ENCODE data around the gene PNKP.

Gene PNKP

GRCh38 chr19:49871349-49871985 lies 4.1 kb upstream of the PNKP start:
- Histone ChIP-seq H3K9me3 (ENCODE audit: control extremely low read depth in 1 of 5, control insufficient read depth in 4 of 5, insufficient read depth in 2 of 5, low read depth in 1 of 5, low read length in 4 of 5) (no peaks in the 10 kb centered on the region), H3K27me3 (replicated peaks in 2 of 5; ENCODE audit: control insufficient read depth in 4 of 5, insufficient read depth in 5 of 5, low read length in 4 of 5) (no peaks in the 10 kb centered on the region), H3K27ac (ENCODE audit: insufficient read depth in 1 of 2, low read depth in 1 of 2, low read length in 2 of 2, poor library complexity in 1 of 2, severe bottlenecking in 2 of 2) (no peak overlapping the region), H3K36me3 (ENCODE audit: control insufficient read depth in 4 of 4, insufficient read depth in 4 of 4, low read length in 3 of 4) (peaks cover 0 to 23% (median 12%) of the 10 kb centered on the region in 4 experiments), H3K4me1 (ENCODE audit: control extremely low read depth in 1 of 4, control insufficient read depth in 4 of 4, insufficient read depth in 4 of 4, low read length in 3 of 4) (peaks cover 8 to 65% (median 52%) of the 10 kb centered on the region in 4 experiments), H3K4me3 (ENCODE audit: control insufficient read depth in 1 of 7, extremely low read depth in 1 of 7, insufficient read depth in 4 of 7, low read depth in 2 of 7, low read length in 6 of 7) (no peak overlapping the region)
- ChIA-PET CTCF (no interaction called here), POLR2A (no interaction called here)
- 89% methylated on average over 12 of the region's 17 CpGs for whole genome bisulfite sequencing (ENCODE audit: insufficient coverage)
- DNase-seq = no peak

- Histone ChIP-seq H3K4me1 (ENCODE audit: control extremely low read depth in 1 of 4, control insufficient read depth in 4 of 4, insufficient read depth in 4 of 4, low read length in 3 of 4) (peaks cover 10 to 69% (median 56%) of the 10 kb centered on the region in 4 experiments), H3K27me3 (replicated peaks in 2 of 5; ENCODE audit: control insufficient read depth in 4 of 5, insufficient read depth in 5 of 5, low read length in 4 of 5) (no peaks in the 10 kb centered on the region), H3K27ac (ENCODE audit: insufficient read depth in 1 of 2, low read depth in 1 of 2, low read length in 2 of 2, poor library complexity in 1 of 2, severe bottlenecking in 2 of 2) (peak overlapping the region; percentile 70 to 91), H3K4me3 (ENCODE audit: control insufficient read depth in 1 of 7, extremely low read depth in 1 of 7, insufficient read depth in 4 of 7, low read depth in 2 of 7, low read length in 6 of 7) (peak overlapping the region; percentile 4 to 81 (median 66)), H3K9me3 (ENCODE audit: control extremely low read depth in 1 of 5, control insufficient read depth in 4 of 5, insufficient read depth in 2 of 5, low read depth in 1 of 5, low read length in 4 of 5) (no peaks in the 10 kb centered on the region), H3K36me3 (ENCODE audit: control insufficient read depth in 4 of 4, insufficient read depth in 4 of 4, low read length in 3 of 4) (peaks cover 0 to 24% (median 14%) of the 10 kb centered on the region in 4 experiments)
- ChIA-PET CTCF (no interaction called here), POLR2A (interaction anchor here (1.3 kb wide), 1 partner anchor 57 kb away, joined by 3 read pairs; the partner anchor contains the start of gene FUZ)
- DNase-seq = no peak
- 93% methylated on average over 12 of the region's 15 CpGs for WGBS (ENCODE audit: insufficient coverage)
Measured at GRCh38 chr19:49870309-49870901, 3.0 kb upstream of the PNKP start.

DNA sequence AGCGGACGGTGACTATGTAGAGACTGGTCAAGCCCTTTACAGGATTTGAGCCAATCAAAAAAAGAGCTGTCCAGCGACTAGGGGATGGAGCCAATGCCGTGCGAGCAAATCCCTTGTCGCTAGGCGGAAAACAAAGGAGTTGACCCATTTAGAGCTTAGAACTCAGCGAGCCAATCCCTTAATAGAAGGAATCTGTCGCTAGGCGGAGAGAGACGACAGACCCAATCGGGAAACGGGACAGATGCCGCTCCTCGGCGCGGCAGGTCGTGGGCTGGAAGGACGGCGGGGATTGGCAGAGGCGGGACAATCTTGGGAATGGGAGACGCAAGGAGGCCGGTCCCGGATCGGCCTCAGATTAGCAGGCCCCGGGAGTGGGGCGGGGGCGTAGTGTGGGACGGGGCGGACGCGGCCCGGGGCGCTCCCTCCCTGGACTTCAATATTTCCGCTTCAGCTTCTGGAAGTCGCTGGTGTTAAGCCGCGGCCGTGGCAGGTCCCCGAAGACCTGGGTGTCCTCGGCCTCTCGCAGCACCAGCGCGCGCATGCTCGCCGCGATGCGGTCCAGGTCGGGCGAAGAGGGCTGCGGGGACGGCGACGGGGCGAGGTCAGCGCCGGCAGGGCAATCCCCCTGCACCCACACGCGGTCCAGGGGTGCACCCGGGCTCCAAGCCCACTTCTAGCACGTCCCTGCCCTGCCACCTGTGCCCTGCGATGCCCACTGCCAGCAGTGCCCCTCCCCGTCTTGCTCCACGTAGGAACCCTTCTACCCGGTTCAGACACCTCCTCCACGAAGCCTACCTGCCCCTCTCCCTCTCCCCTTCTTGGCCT lies 2.3 kb upstream of the PNKP start:
- Histone ChIP-seq H3K9me3 (ENCODE audit: control extremely low read depth in 1 of 5, control insufficient read depth in 4 of 5, insufficient read depth in 2 of 5, low read depth in 1 of 5, low read length in 4 of 5) (no peaks in the 10 kb centered on the region), H3K27me3 (replicated peaks in 2 of 5; ENCODE audit: control insufficient read depth in 4 of 5, insufficient read depth in 5 of 5, low read length in 4 of 5) (no peaks in the 10 kb centered on the region), H3K4me3 (ENCODE audit: control insufficient read depth in 1 of 7, extremely low read depth in 1 of 7, insufficient read depth in 4 of 7, low read depth in 2 of 7, low read length in 6 of 7) (peak overlapping the region; percentile 4 to 81 (median 66)), H3K36me3 (ENCODE audit: control insufficient read depth in 4 of 4, insufficient read depth in 4 of 4, low read length in 3 of 4) (peaks cover 0 to 29% (median 17%) of the 10 kb centered on the region in 4 experiments), H3K4me1 (ENCODE audit: control extremely low read depth in 1 of 4, control insufficient read depth in 4 of 4, insufficient read depth in 4 of 4, low read length in 3 of 4) (peaks cover 10 to 65% (median 57%) of the 10 kb centered on the region in 4 experiments), H3K27ac (ENCODE audit: insufficient read depth in 1 of 2, low read depth in 1 of 2, low read length in 2 of 2, poor library complexity in 1 of 2, severe bottlenecking in 2 of 2) (peak overlapping the region; percentile 70 to 91)
- POLR2A ChIA-PET = interaction anchor here (0.8 to 1.3 kb wide), 7 partner anchors 7 to 181 kb away, joined by 3 to 7 read pairs (median 3); partner anchors contain the start of genes AKT1S1, FUZ, PTOV1 and TBC1D17
- WGBS (ENCODE audit: insufficient coverage) = 1% methylated on average over 59 of the region's 67 CpGs
- CTCF ChIA-PET = interaction anchor here (0.8 to 2.4 kb wide), 4 partner anchors 8 to 74 kb away, joined by 3 to 10 read pairs (median 4); partner anchors contain the start of genes AKT1S1, PTOV1 and TBC1D17
- peak; percentile 99 for DNase-seq

DNA sequence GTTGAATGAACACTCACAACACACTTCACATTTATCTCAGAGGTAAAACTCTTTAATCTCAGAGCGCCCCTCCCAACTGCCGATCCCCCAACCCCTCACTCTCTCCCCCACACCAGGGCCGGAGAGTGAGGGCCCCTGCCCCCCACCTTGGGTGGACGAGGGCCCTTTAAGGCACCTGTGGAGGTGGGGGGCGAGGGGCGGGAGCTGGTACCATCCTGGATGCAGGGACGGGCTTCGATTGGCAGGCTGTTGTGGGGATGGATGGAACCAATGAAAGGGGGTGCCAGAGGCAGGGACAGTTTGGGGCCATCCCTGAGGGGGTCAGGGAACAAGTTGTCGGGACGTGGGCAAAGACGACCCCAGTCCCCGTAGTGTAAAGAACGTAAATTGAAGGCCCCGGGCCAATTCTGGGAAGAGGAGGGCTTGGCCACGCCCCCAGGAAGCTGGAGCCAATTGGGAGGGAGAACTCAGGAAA lies 1.7 kb upstream of the PNKP start:
- H3K36me3 ChIP-seq (ENCODE audit: control insufficient read depth in 4 of 4, insufficient read depth in 4 of 4, low read length in 3 of 4) = peaks cover 0 to 29% (median 16%) of the 10 kb centered on the region in 4 experiments
- ChIA-PET CTCF (interaction anchor here (0.8 to 2.4 kb wide), 4 partner anchors 8 to 73 kb away, joined by 3 to 10 read pairs (median 4); partner anchors contain the start of genes AKT1S1, PTOV1 and TBC1D17), POLR2A (interaction anchor here (0.8 to 1.3 kb wide), 7 partner anchors 8 to 181 kb away, joined by 3 to 7 read pairs (median 3); partner anchors contain the start of genes AKT1S1, FUZ, PTOV1 and TBC1D17)
- no peak for DNase-seq
- H3K27me3 ChIP-seq (replicated peaks in 2 of 5; ENCODE audit: control insufficient read depth in 4 of 5, insufficient read depth in 5 of 5, low read length in 4 of 5) = no peaks in the 10 kb centered on the region
- peak overlapping the region in 6 of 7 experiments; percentile 4 to 81 (median 64) for H3K4me3 ChIP-seq (ENCODE audit: control insufficient read depth in 1 of 7, extremely low read depth in 1 of 7, insufficient read depth in 4 of 7, low read depth in 2 of 7, low read length in 6 of 7)
- peak overlapping the region in 1 of 2 experiments; percentile 77 for H3K27ac ChIP-seq (ENCODE audit: insufficient read depth in 1 of 2, low read depth in 1 of 2, low read length in 2 of 2, poor library complexity in 1 of 2, severe bottlenecking in 2 of 2)
- peaks cover 10 to 65% (median 57%) of the 10 kb centered on the region in 4 experiments for H3K4me1 ChIP-seq (ENCODE audit: control extremely low read depth in 1 of 4, control insufficient read depth in 4 of 4, insufficient read depth in 4 of 4, low read length in 3 of 4)
- 0% methylated on average over 9 of the region's 15 CpGs for WGBS (ENCODE audit: insufficient coverage)
- H3K9me3 ChIP-seq (ENCODE audit: control extremely low read depth in 1 of 5, control insufficient read depth in 4 of 5, insufficient read depth in 2 of 5, low read depth in 1 of 5, low read length in 4 of 5) = no peaks in the 10 kb centered on the region

DNA sequence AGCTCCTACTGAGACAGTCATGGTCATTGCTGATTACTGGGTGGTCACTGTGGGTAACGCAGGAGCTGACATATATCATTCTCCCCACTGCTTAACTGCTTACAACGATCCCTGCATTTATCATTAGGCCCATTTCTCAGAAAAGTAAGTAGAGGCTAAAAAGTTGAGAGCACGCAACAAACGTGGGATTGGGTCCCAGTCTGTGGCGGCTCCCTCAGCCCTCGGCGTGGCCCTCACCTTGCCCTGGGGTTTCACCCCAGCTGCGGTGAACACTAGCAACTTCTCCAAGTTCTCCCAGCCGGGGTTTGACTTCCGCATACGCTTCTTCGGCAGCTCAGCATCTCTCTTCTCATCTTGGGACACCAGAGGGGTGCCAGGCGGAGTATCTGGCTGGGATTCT lies 2.5 kb downstream of the PNKP start:
- Histone ChIP-seq H3K36me3 (ENCODE audit: control insufficient read depth in 4 of 4, insufficient read depth in 4 of 4, low read length in 3 of 4) (peaks cover 0 to 49% (median 40%) of the 10 kb centered on the region in 4 experiments), H3K4me3 (ENCODE audit: control insufficient read depth in 1 of 7, extremely low read depth in 1 of 7, insufficient read depth in 4 of 7, low read depth in 2 of 7, low read length in 6 of 7) (no peak overlapping the region), H3K9me3 (ENCODE audit: control extremely low read depth in 1 of 5, control insufficient read depth in 4 of 5, insufficient read depth in 2 of 5, low read depth in 1 of 5, low read length in 4 of 5) (no peaks in the 10 kb centered on the region), H3K27me3 (replicated peaks in 2 of 5; ENCODE audit: control insufficient read depth in 4 of 5, insufficient read depth in 5 of 5, low read length in 4 of 5) (no peaks in the 10 kb centered on the region), H3K4me1 (ENCODE audit: control extremely low read depth in 1 of 4, control insufficient read depth in 4 of 4, insufficient read depth in 4 of 4, low read length in 3 of 4) (peaks cover 10 to 41% (median 39%) of the 10 kb centered on the region in 4 experiments), H3K27ac (ENCODE audit: insufficient read depth in 1 of 2, low read depth in 1 of 2, low read length in 2 of 2, poor library complexity in 1 of 2, severe bottlenecking in 2 of 2) (no peak overlapping the region)
- 98% methylated on average over 12 of the region's 13 CpGs for WGBS (ENCODE audit: insufficient coverage)
- DNase-seq = no peak
- ChIA-PET CTCF (interaction anchor here (0.7 to 3.0 kb wide), 4 partner anchors 10 to 45 kb away, joined by 3 to 11 read pairs (median 4); partner anchors contain the start of gene PTOV1), POLR2A (interaction anchor here (0.5 to 1.3 kb wide), 5 partner anchors 14 to 490 kb away, joined by 3 to 4 read pairs (median 3); partner anchors contain the start of genes MED25 and PTOV1)

DNA sequence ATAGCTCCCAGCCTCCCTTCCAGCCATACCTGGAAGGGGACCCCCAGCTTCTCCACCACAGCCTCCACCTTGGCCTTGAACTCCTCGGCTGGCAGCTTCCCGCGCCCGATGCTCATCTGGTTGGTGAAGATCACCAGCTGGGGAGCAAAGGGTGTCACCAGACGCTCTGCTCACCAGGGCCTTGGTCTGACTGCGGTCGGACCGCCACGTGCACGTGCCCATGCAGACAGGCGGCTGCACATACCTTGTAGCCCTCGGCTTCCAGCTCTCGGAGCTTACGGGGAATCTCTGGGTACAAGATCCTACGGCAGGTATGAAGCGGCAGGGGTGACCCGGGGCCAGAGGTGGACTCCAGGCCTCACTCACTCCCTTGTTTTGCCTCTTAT lies 3.4 kb downstream of the PNKP start:
- 95% methylated on average over 17 of the region's 17 CpGs for WGBS (ENCODE audit: insufficient coverage)
- H3K4me3 ChIP-seq (ENCODE audit: control insufficient read depth in 1 of 7, extremely low read depth in 1 of 7, insufficient read depth in 4 of 7, low read depth in 2 of 7, low read length in 6 of 7) = no peak overlapping the region
- ChIA-PET CTCF (interaction anchor here (3.0 kb wide), 1 partner anchor 14 kb away, joined by 11 read pairs; the partner anchor contains the start of gene PTOV1), POLR2A (interaction anchor here (1.1 kb wide), 1 partner anchor 13 kb away, joined by 4 read pairs; the partner anchor contains the start of gene PTOV1)
- H3K36me3 ChIP-seq (ENCODE audit: control insufficient read depth in 4 of 4, insufficient read depth in 4 of 4, low read length in 3 of 4) = peaks cover 0 to 55% (median 46%) of the 10 kb centered on the region in 4 experiments
- DNase-seq = no peak
- no peaks in the 10 kb centered on the region for H3K27me3 ChIP-seq (replicated peaks in 2 of 5; ENCODE audit: control insufficient read depth in 4 of 5, insufficient read depth in 5 of 5, low read length in 4 of 5)
- no peak overlapping the region for H3K27ac ChIP-seq (ENCODE audit: insufficient read depth in 1 of 2, low read depth in 1 of 2, low read length in 2 of 2, poor library complexity in 1 of 2, severe bottlenecking in 2 of 2)
- H3K9me3 ChIP-seq (ENCODE audit: control extremely low read depth in 1 of 5, control insufficient read depth in 4 of 5, insufficient read depth in 2 of 5, low read depth in 1 of 5, low read length in 4 of 5) = no peaks in the 10 kb centered on the region
- peaks cover 10 to 36% (median 34%) of the 10 kb centered on the region in 4 experiments for H3K4me1 ChIP-seq (ENCODE audit: control extremely low read depth in 1 of 4, control insufficient read depth in 4 of 4, insufficient read depth in 4 of 4, low read length in 3 of 4)

Data from common myeloid progenitor, CD34-positive (primary cell).